HUES64 (cell line): ENCODE results near the gene MYO1B.

Source experiments
- H3K27ac ChIP-seq: 2 replicates; pipeline ENCODE4 v1.7.0; 2013; ENCODE audit warnings: low read depth, low read length, inconsistent platforms
- H3K27me3 ChIP-seq: 2 replicates; pipeline ENCODE4 v1.6.1; 2013; ENCODE audit warnings: mild to moderate bottlenecking, low read length; ENCODE audit not compliant: insufficient read depth
- H3K36me3 ChIP-seq: 2 replicates; pipeline ENCODE4 v1.6.1; 2013; ENCODE audit warnings: mild to moderate bottlenecking, low read length; ENCODE audit not compliant: insufficient read depth
- H3K4me1 ChIP-seq: 2 replicates; pipeline ENCODE4 v1.6.1; 2013; ENCODE audit warnings: mild to moderate bottlenecking, low read length, moderate library complexity; ENCODE audit not compliant: insufficient read depth
- H3K4me3 ChIP-seq: 2 replicates; pipeline ENCODE4 v1.5.1; 2013; ENCODE audit warnings: mild to moderate bottlenecking, low read length, moderate library complexity
- H3K9ac ChIP-seq: 2 replicates; pipeline ENCODE4 v1.6.1; 2013; ENCODE audit warnings: mild to moderate bottlenecking, low read depth, low read length
- H3K9me3 ChIP-seq: 2 replicates; pipeline ENCODE4 v1.6.1; 2013; ENCODE audit warnings: low read depth, low read length; ENCODE audit not compliant: insufficient read depth
- WGBS: fragments of 150-250, 120-280 bp; methylation state at CpG from one replicate; pipeline ENCODE4 v1.1.7; 2013; ENCODE audit warnings: missing lambda C conversion rate; 5-methylcytosine and 5-hydroxymethylcytosine counted together

MYO1B gene

GRCh38 chr2:191262436-191262835 is 17.2 kb downstream of the MYO1B start:
- Histone ChIP-seq H3K27me3 (no peaks in the 10 kb centered on the region), H3K4me1 (peaks cover 22% of the 10 kb centered on the region), H3K36me3 (no peaks in the 10 kb centered on the region), H3K4me3 (no peak overlapping the region), H3K9me3 (no peaks in the 10 kb centered on the region), H3K27ac (no peak overlapping the region), H3K9ac (no peak overlapping the region)
- 88% methylated on average over 5 of the region's 5 CpGs for WGBS

- Histone ChIP-seq H3K4me3 (no peak overlapping the region), H3K9me3 (no peaks in the 10 kb centered on the region), H3K27ac (no peak overlapping the region), H3K36me3 (no peaks in the 10 kb centered on the region), H3K9ac (no peak overlapping the region), H3K4me1 (peaks cover 22% of the 10 kb centered on the region), H3K27me3 (no peaks in the 10 kb centered on the region)
- 96% methylated on average over 2 of the region's 2 CpGs for WGBS
Observed at GRCh38 chr2:191263050-191263449, 17.8 kb downstream of the MYO1B start.

GRCh38 chr2:191264647-191265081 is 19.5 kb downstream of the MYO1B start:
- Histone ChIP-seq H3K4me3 (no peak overlapping the region), H3K27me3 (no peaks in the 10 kb centered on the region), H3K27ac (no peak overlapping the region), H3K4me1 (peaks cover 22% of the 10 kb centered on the region), H3K36me3 (no peaks in the 10 kb centered on the region), H3K9me3 (no peaks in the 10 kb centered on the region), H3K9ac (no peak overlapping the region)
- WGBS, result 89% methylated on average over 3 of the region's 3 CpGs

- H3K4me1 ChIP-seq, result peaks cover 27% of the 10 kb centered on the region
- H3K36me3 ChIP-seq, result no peaks in the 10 kb centered on the region
- 91% methylated on average over 15 of the region's 15 CpGs for WGBS
- no peak overlapping the region for H3K27ac ChIP-seq
- no peaks in the 10 kb centered on the region for H3K9me3 ChIP-seq
- no peak overlapping the region for H3K4me3 ChIP-seq
- no peak overlapping the region for H3K9ac ChIP-seq
- no peaks in the 10 kb centered on the region for H3K27me3 ChIP-seq
Observed at GRCh38 chr2:191265311-191266170, 20.3 kb downstream of the MYO1B start.

GRCh38 chr2:191266201-191266600 is 21.0 kb downstream of the MYO1B start:
- no peaks in the 10 kb centered on the region for H3K36me3 ChIP-seq
- H3K9ac ChIP-seq, result no peak overlapping the region
- peaks cover 33% of the 10 kb centered on the region for H3K4me1 ChIP-seq
- no peak overlapping the region for H3K4me3 ChIP-seq
- no peaks in the 10 kb centered on the region for H3K9me3 ChIP-seq
- H3K27ac ChIP-seq, result no peak overlapping the region
- no peaks in the 10 kb centered on the region for H3K27me3 ChIP-seq
- WGBS, result 94% methylated on average over 2 of the region's 2 CpGs

GRCh38 chr2:191268596-191268995 is 23.4 kb downstream of the MYO1B start:
- WGBS, result 100% methylated on average over 1 of the region's 1 CpG
- Histone ChIP-seq H3K9me3 (no peaks in the 10 kb centered on the region), H3K4me1 (peaks cover 36% of the 10 kb centered on the region), H3K36me3 (no peaks in the 10 kb centered on the region), H3K27me3 (no peaks in the 10 kb centered on the region), H3K9ac (no peak overlapping the region), H3K27ac (no peak overlapping the region), H3K4me3 (no peak overlapping the region)

GRCh38 chr2:191270306-191271161 is 25.3 kb downstream of the MYO1B start:
- 84% methylated on average over 5 of the region's 6 CpGs for WGBS
- no peaks in the 10 kb centered on the region for H3K27me3 ChIP-seq

GRCh38 chr2:191272064-191272463 is 26.9 kb downstream of the MYO1B start:
- Histone ChIP-seq H3K4me3 (no peak overlapping the region), H3K9me3 (no peaks in the 10 kb centered on the region), H3K27ac (no peak overlapping the region), H3K36me3 (peaks cover 3% of the 10 kb centered on the region; the same call in 1 of the 2 replicates), H3K27me3 (no peaks in the 10 kb centered on the region), H3K4me1 (peaks cover 24% of the 10 kb centered on the region), H3K9ac (no peak overlapping the region)
- 99% methylated on average over 2 of the region's 2 CpGs for WGBS

More at GRCh38 chr2:191270306-191271161, 25.3 kb downstream of the MYO1B start:
- no peaks in the 10 kb centered on the region for H3K9me3 ChIP-seq
- no peak overlapping the region for H3K27ac ChIP-seq
- no peaks in the 10 kb centered on the region for H3K36me3 ChIP-seq
- no peak overlapping the region for H3K9ac ChIP-seq
- no peak overlapping the region for H3K4me3 ChIP-seq
- peaks cover 31% of the 10 kb centered on the region for H3K4me1 ChIP-seq

- peaks cover 24% of the 10 kb centered on the region for H3K36me3 ChIP-seq
- no peak overlapping the region for H3K9ac ChIP-seq
- 94% methylated on average over 2 of the region's 2 CpGs for WGBS
- H3K9me3 ChIP-seq, result no peaks in the 10 kb centered on the region
- H3K27ac ChIP-seq, result no peak overlapping the region
- no peak overlapping the region for H3K4me3 ChIP-seq
- H3K27me3 ChIP-seq, result no peaks in the 10 kb centered on the region
- peaks cover 25% of the 10 kb centered on the region for H3K4me1 ChIP-seq
Observed at GRCh38 chr2:191274413-191274815, 29.2 kb downstream of the MYO1B start.

GRCh38 chr2:191276792-191277465 is 31.7 kb downstream of the MYO1B start:
- H3K27ac ChIP-seq, result no peak overlapping the region
- H3K36me3 ChIP-seq, result peaks cover 24% of the 10 kb centered on the region
- H3K4me3 ChIP-seq, result no peak overlapping the region
- H3K9ac ChIP-seq, result no peak overlapping the region
- no peaks in the 10 kb centered on the region for H3K9me3 ChIP-seq
- WGBS, result 100% methylated on average over 5 of the region's 5 CpGs
- no peaks in the 10 kb centered on the region for H3K27me3 ChIP-seq
- peaks cover 27% of the 10 kb centered on the region for H3K4me1 ChIP-seq

- peaks cover 43% of the 10 kb centered on the region for H3K36me3 ChIP-seq
- peak overlapping the region; percentile 55 for H3K27ac ChIP-seq
- no peak overlapping the region for H3K4me3 ChIP-seq
- no peaks in the 10 kb centered on the region for H3K27me3 ChIP-seq
- peaks cover 13% of the 10 kb centered on the region for H3K4me1 ChIP-seq
- peak overlapping the region; percentile 32; the same call in 1 of the 2 replicates for H3K9ac ChIP-seq
- 73% methylated on average over 5 of the region's 7 CpGs for WGBS
- H3K9me3 ChIP-seq, result no peaks in the 10 kb centered on the region
Observed at GRCh38 chr2:191280290-191280689, 35.1 kb downstream of the MYO1B start.
